Measurements from ENCODE around the gene NEK10.
"Not testable (repeated sequence)": the region's sequence is repeated elsewhere in the genome, so short reads cannot be mapped to it uniquely, and the experiment has no call there.

The NEK10 gene

DNA sequence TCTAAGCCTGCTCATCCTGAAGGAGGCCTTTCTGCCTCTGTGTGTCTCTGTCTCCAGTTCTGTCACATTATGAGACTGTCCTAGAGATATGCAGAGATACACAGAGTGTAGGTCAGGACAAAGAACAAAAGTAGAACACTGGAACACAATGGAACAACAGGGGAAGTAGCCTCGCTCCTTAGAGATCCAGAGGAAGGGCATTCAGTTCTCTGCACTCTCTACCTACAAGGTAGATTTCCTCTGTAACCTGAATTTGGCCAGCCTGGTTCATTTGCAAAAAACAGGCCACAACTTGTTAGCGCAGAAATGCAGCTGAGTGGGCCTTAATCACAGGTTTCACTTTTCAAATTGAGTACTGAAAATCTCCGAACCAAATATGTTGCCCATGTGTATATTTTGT is 19.4 kb downstream of the NEK10 start:
- Histone ChIP-seq H3K27me3 (ENCODE audit: control insufficient read depth, insufficient read depth, low read length) (no peaks in the 10 kb centered on the region), H3K4me3 (ENCODE audit: low read length) (no peak overlapping the region), H3K27ac (ENCODE audit: low read length) (no peak overlapping the region), H3K4me1 (ENCODE audit: control insufficient read depth, insufficient read depth, low read length) (no peaks in the 10 kb centered on the region), H3K9me3 (ENCODE audit: control insufficient read depth, insufficient read depth, low read length) (no peaks in the 10 kb centered on the region), H3K36me3 (ENCODE audit: control insufficient read depth, insufficient read depth, low read length) (no peaks in the 10 kb centered on the region)
- DNase-seq (ENCODE audit: low read depth, low spot score): no peak
- WGBS (ENCODE audit: insufficient coverage, insufficient read length): no CpG with 5 or more reads among the region's 3 CpGs

GRCh38 chr3:27345959-27346865 is 23.0 kb downstream of the NEK10 start:
- Histone ChIP-seq H3K27me3 (ENCODE audit: control insufficient read depth, insufficient read depth, low read length) (no peaks in the 10 kb centered on the region), H3K4me1 (ENCODE audit: control insufficient read depth, insufficient read depth, low read length) (no peaks in the 10 kb centered on the region), H3K36me3 (ENCODE audit: control insufficient read depth, insufficient read depth, low read length) (no peaks in the 10 kb centered on the region), H3K9me3 (ENCODE audit: control insufficient read depth, insufficient read depth, low read length) (no peaks in the 10 kb centered on the region), H3K27ac (ENCODE audit: low read length) (no peak overlapping the region), H3K4me3 (ENCODE audit: low read length) (no peak overlapping the region)
- no peak for DNase-seq (ENCODE audit: low read depth, low spot score)
- WGBS (ENCODE audit: insufficient coverage, insufficient read length): no CpG with 5 or more reads among the region's 11 CpGs

DNA sequence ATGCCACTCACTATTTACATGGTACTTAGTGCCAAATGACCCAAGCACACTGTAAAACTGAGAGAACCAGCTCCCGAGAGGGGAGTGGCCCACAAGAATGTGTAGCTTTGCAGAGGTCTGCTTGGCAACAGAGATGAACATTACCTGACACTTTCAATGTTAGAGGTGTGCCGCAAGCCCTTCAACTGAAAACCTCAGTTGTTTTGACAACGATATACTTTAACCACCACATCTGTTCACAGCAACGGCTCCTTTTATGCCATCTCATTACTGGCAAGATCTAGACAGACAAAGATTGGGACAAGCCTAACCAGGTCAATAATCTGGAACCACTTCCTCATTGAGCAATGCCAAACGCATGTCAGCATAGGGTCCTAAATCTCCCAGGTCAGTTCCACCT is 23.7 kb downstream of the NEK10 start:
- no CpG with 5 or more reads among the region's 5 CpGs for WGBS (ENCODE audit: insufficient coverage, insufficient read length)
- Histone ChIP-seq H3K4me1 (ENCODE audit: control insufficient read depth, insufficient read depth, low read length) (no peaks in the 10 kb centered on the region), H3K27ac (ENCODE audit: low read length) (no peak overlapping the region), H3K4me3 (ENCODE audit: low read length) (no peak overlapping the region), H3K36me3 (ENCODE audit: control insufficient read depth, insufficient read depth, low read length) (no peaks in the 10 kb centered on the region), H3K27me3 (ENCODE audit: control insufficient read depth, insufficient read depth, low read length) (no peaks in the 10 kb centered on the region), H3K9me3 (ENCODE audit: control insufficient read depth, insufficient read depth, low read length) (no peaks in the 10 kb centered on the region)
- DNase-seq (ENCODE audit: low read depth, low spot score): no peak

DNA sequence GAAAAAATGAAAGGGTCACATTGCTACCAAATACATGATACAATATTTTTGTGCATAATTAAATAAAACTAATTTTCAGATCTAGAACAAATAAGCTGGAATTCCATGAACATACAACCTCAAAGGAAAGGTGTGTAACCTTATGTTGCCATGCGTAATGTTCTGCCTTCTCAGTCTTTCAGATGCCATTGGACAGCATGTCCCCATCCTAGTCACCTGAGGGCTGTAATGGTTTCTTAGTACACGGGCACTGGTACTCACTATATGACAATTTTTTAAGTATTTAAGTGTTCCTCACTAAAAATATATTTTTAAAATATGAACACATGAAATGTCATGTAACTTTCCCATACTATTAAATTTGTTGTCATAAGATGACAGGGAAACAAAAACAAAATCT is 24.1 kb downstream of the NEK10 start:
- H3K27ac ChIP-seq (ENCODE audit: low read length): no peak overlapping the region
- no peaks in the 10 kb centered on the region for H3K36me3 ChIP-seq (ENCODE audit: control insufficient read depth, insufficient read depth, low read length)
- WGBS (ENCODE audit: insufficient coverage, insufficient read length): no CpG with 5 or more reads among the region's 2 CpGs

DNA sequence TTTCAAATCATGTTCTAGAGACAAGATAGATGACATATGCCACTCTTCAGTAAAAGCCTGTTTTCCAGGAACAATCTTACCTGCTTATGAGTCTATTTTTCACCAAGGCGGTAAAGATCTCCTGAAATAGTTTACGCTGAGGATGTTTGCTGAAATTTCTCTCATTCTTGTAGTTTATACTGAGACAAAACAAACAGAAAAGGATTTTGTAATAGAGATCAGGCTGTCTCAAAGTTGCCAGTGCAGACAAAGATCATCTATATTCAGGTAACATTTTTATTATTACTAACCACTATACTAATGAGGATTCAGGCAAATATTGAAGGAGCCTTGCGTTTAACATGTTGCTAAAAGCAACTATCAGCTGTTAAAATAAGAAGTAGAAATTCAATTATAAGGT is 25.0 kb downstream of the NEK10 start:
- Histone ChIP-seq H3K36me3 (ENCODE audit: control insufficient read depth, insufficient read depth, low read length) (no peaks in the 10 kb centered on the region), H3K4me1 (ENCODE audit: control insufficient read depth, insufficient read depth, low read length) (no peaks in the 10 kb centered on the region), H3K27ac (ENCODE audit: low read length) (no peak overlapping the region), H3K9me3 (ENCODE audit: control insufficient read depth, insufficient read depth, low read length) (no peaks in the 10 kb centered on the region), H3K4me3 (ENCODE audit: low read length) (no peak overlapping the region), H3K27me3 (ENCODE audit: control insufficient read depth, insufficient read depth, low read length) (no peaks in the 10 kb centered on the region)
- no CpG with 5 or more reads among the region's 3 CpGs for WGBS (ENCODE audit: insufficient coverage, insufficient read length)
- no peak for DNase-seq (ENCODE audit: low read depth, low spot score)

More for the DNA sequence above, 24.1 kb downstream of the NEK10 start:
- H3K27me3 ChIP-seq (ENCODE audit: control insufficient read depth, insufficient read depth, low read length): no peaks in the 10 kb centered on the region
- no peaks in the 10 kb centered on the region for H3K9me3 ChIP-seq (ENCODE audit: control insufficient read depth, insufficient read depth, low read length)
- H3K4me3 ChIP-seq (ENCODE audit: low read length): no peak overlapping the region
- DNase-seq (ENCODE audit: low read depth, low spot score): no peak
- H3K4me1 ChIP-seq (ENCODE audit: control insufficient read depth, insufficient read depth, low read length): no peaks in the 10 kb centered on the region

- no CpG with 5 or more reads among the region's 1 CpG for WGBS (ENCODE audit: insufficient coverage, insufficient read length)
These were observed 26.9 kb downstream of the NEK10 start for GRCh38 chr3:27342267-27342666.

DNA sequence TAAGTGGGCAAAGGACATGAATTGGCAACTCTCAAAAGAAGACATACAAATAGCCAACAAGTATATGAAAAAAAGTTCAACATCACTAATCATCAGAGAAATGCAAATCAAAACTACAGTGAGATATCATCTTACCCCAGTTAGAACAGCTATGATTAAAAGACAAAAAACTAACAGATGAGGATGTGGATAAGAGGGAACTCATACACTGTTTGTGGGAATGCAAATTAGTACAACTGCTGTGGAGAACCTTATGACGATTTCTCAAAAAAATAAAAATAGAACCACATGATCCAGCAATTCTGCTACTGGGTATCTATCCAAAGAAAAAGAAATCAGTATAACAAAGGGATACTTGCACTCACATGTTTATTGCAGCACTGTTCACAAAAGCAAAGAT is 28.6 kb downstream of the NEK10 start:
- Histone ChIP-seq H3K27me3 (ENCODE audit: control insufficient read depth, insufficient read depth, low read length) (no peaks in the 10 kb centered on the region), H3K36me3 (ENCODE audit: control insufficient read depth, insufficient read depth, low read length) (no peaks in the 10 kb centered on the region), H3K4me3 (ENCODE audit: low read length) (no peak overlapping the region), H3K27ac (ENCODE audit: low read length) (no peak overlapping the region), H3K9me3 (ENCODE audit: control insufficient read depth, insufficient read depth, low read length) (no peaks in the 10 kb centered on the region), H3K4me1 (ENCODE audit: control insufficient read depth, insufficient read depth, low read length) (no peaks in the 10 kb centered on the region)
- no peak for DNase-seq (ENCODE audit: low read depth, low spot score)
- WGBS (ENCODE audit: insufficient coverage, insufficient read length): no CpG with 5 or more reads among the region's 1 CpG

More at GRCh38 chr3:27342267-27342666, 26.9 kb downstream of the NEK10 start:
- Histone ChIP-seq H3K36me3 (ENCODE audit: control insufficient read depth, insufficient read depth, low read length) (no peaks in the 10 kb centered on the region), H3K9me3 (ENCODE audit: control insufficient read depth, insufficient read depth, low read length) (no peaks in the 10 kb centered on the region), H3K27ac (ENCODE audit: low read length) (no peak overlapping the region), H3K27me3 (ENCODE audit: control insufficient read depth, insufficient read depth, low read length) (no peaks in the 10 kb centered on the region), H3K4me3 (ENCODE audit: low read length) (no peak overlapping the region), H3K4me1 (ENCODE audit: control insufficient read depth, insufficient read depth, low read length) (no peaks in the 10 kb centered on the region)
- DNase-seq (ENCODE audit: low read depth, low spot score): no peak

GRCh38 chr3:27335571-27335970 is 33.6 kb downstream of the NEK10 start:
- H3K27ac ChIP-seq (ENCODE audit: low read length): no peak overlapping the region
- H3K9me3 ChIP-seq (ENCODE audit: control insufficient read depth, insufficient read depth, low read length): no peaks in the 10 kb centered on the region
- no peaks in the 10 kb centered on the region for H3K36me3 ChIP-seq (ENCODE audit: control insufficient read depth, insufficient read depth, low read length)
- H3K27me3 ChIP-seq (ENCODE audit: control insufficient read depth, insufficient read depth, low read length): no peaks in the 10 kb centered on the region
- DNase-seq (ENCODE audit: low read depth, low spot score): no peak
- H3K4me3 ChIP-seq (ENCODE audit: low read length): no peak overlapping the region
- no CpG with 5 or more reads among the region's 1 CpG for WGBS (ENCODE audit: insufficient coverage, insufficient read length)
- no peaks in the 10 kb centered on the region for H3K4me1 ChIP-seq (ENCODE audit: control insufficient read depth, insufficient read depth, low read length)

DNA sequence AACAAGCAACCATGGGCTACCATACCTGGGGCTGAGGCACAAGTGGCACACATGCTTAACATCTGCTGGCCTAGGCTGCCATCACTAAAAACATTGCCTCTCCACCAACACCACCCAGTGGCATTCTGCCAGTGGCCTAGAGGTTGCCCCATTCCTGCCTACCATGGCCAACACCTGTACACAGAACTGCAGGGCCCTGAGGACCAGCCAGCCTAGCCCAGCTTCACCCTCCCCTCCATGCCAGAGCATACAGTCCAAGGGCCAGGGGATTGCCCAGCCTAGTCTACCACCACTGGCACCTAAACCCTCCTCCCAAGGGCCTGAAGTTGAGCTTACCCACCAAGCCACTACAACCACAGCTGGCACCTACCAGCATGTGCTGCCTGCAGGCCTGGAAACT is 35.3 kb downstream of the NEK10 start:
- Histone ChIP-seq H3K4me3 (ENCODE audit: low read length) (no peak overlapping the region), H3K27me3 (ENCODE audit: control insufficient read depth, insufficient read depth, low read length) (no peaks in the 10 kb centered on the region), H3K4me1 (ENCODE audit: control insufficient read depth, insufficient read depth, low read length) (no peaks in the 10 kb centered on the region), H3K36me3 (ENCODE audit: control insufficient read depth, insufficient read depth, low read length) (no peaks in the 10 kb centered on the region), H3K27ac (ENCODE audit: low read length) (no peak overlapping the region), H3K9me3 (ENCODE audit: control insufficient read depth, insufficient read depth, low read length) (no peaks in the 10 kb centered on the region)
- DNase-seq (ENCODE audit: low read depth, low spot score): no peak

GRCh38 chr3:27328982-27329762 is 40.0 kb downstream of the NEK10 start:
- not testable (repeated sequence) for H3K27me3 ChIP-seq (ENCODE audit: control insufficient read depth, insufficient read depth, low read length); DNase-seq (ENCODE audit: low read depth, low spot score); H3K27ac ChIP-seq (ENCODE audit: low read length); H3K36me3 ChIP-seq (ENCODE audit: control insufficient read depth, insufficient read depth, low read length); H3K4me3 ChIP-seq (ENCODE audit: low read length); H3K4me1 ChIP-seq (ENCODE audit: control insufficient read depth, insufficient read depth, low read length); H3K9me3 ChIP-seq (ENCODE audit: control insufficient read depth, insufficient read depth, low read length)
- WGBS (ENCODE audit: insufficient coverage, insufficient read length): no CpG with 5 or more reads among the region's 4 CpGs
